ENCODE data around the gene RBM28. TPM values are rescaled to one million over a fixed set of nuclear protein-coding genes. Genes with fewer than 3 reads are reported as not detected.
A peak's percentile ranks its signal among the peaks of the same experiment; 100 is the strongest.

RBM28 gene
- polyA plus RNA-seq, 1 donor from 2014 or later = 18.9 TPM

- no peak for TF ChIP-seq TAF1 (IDR thresholded peaks at IDR 0.05; ENCODE audit: low read depth)
- no peak for TF ChIP-seq POLR2AphosphoS5 (IDR thresholded peaks at IDR 0.05)
- Histone ChIP-seq H4K20me1 (ENCODE audit: insufficient read depth) (no peaks in the 10 kb centered on the region), H2AFZ (ENCODE audit: low read depth, low read length) (no peak overlapping the region), H3K79me2 (replicated peaks; ENCODE audit: insufficient read depth, low read length) (no peaks in the 10 kb centered on the region), H3K4me3 (ENCODE audit: low read length) (no peak overlapping the region), H3K9me3 (ENCODE audit: low read length) (no peaks in the 10 kb centered on the region), H3K4me2 (ENCODE audit: low read length) (no peak overlapping the region), H3F3A (ENCODE audit: insufficient read depth, low read length, poor library complexity, severe bottlenecking) (no peaks in the 10 kb centered on the region), H3K9me2 (ENCODE audit: insufficient read depth, low read length) (no peaks in the 10 kb centered on the region), H3K27me3 (ENCODE audit: insufficient read depth, low read depth, low read length) (peaks cover 40% of the 10 kb centered on the region), H3K27ac (ENCODE audit: low read length) (no peak overlapping the region), H3K9ac (ENCODE audit: low read length) (no peak overlapping the region), H3K36me3 (ENCODE audit: insufficient read depth, low read length) (no peaks in the 10 kb centered on the region)
Measured at GRCh38 chr7:128364166-128364870, 20.6 kb upstream of the RBM28 start.

GRCh38 chr7:128363261-128363721, 19.6 kb upstream of the RBM28 start:
- Histone ChIP-seq H3K9me2 (ENCODE audit: insufficient read depth, low read length) (no peaks in the 10 kb centered on the region), H3K9ac (ENCODE audit: low read length) (no peak overlapping the region), H3K79me2 (replicated peaks; ENCODE audit: insufficient read depth, low read length) (no peaks in the 10 kb centered on the region), H2AFZ (ENCODE audit: low read depth, low read length) (no peak overlapping the region), H3K4me3 (ENCODE audit: low read length) (no peak overlapping the region), H4K20me1 (ENCODE audit: insufficient read depth) (no peaks in the 10 kb centered on the region), H3K27ac (ENCODE audit: low read length) (no peak overlapping the region), H3K36me3 (ENCODE audit: insufficient read depth, low read length) (no peaks in the 10 kb centered on the region), H3K27me3 (ENCODE audit: insufficient read depth, low read depth, low read length) (peaks cover 40% of the 10 kb centered on the region), H3F3A (ENCODE audit: insufficient read depth, low read length, poor library complexity, severe bottlenecking) (no peaks in the 10 kb centered on the region), H3K9me3 (ENCODE audit: low read length) (no peaks in the 10 kb centered on the region), H3K4me2 (ENCODE audit: low read length) (no peak overlapping the region)
- no peak for TF ChIP-seq TAF1 (IDR thresholded peaks at IDR 0.05; ENCODE audit: low read depth)

GRCh38 chr7:128362670-128363069, 19.0 kb upstream of the RBM28 start:
- H3K27me3 ChIP-seq (ENCODE audit: insufficient read depth, low read depth, low read length) = peaks cover 40% of the 10 kb centered on the region

More at GRCh38 chr7:128362670-128363069, 19.0 kb upstream of the RBM28 start:
- no peaks in the 10 kb centered on the region for H4K20me1 ChIP-seq (ENCODE audit: insufficient read depth)
- H3F3A ChIP-seq (ENCODE audit: insufficient read depth, low read length, poor library complexity, severe bottlenecking) = no peaks in the 10 kb centered on the region
- no peak for TF ChIP-seq EZH2 (IDR thresholded peaks at IDR 0.05; ENCODE audit: borderline replicate concordance, insufficient read depth, low read length, poor library complexity, severe bottlenecking)
- no peak for TF ChIP-seq POLR2AphosphoS5 (IDR thresholded peaks at IDR 0.05)
- TF ChIP-seq EP300 (conservative IDR thresholded peaks at IDR 0.05; ENCODE audit: poor library complexity, severe bottlenecking) = no peak
- no peak for TF ChIP-seq REST (IDR thresholded peaks at IDR 0.05; ENCODE audit: borderline replicate concordance)
- no peak for TF ChIP-seq MXI1 (conservative IDR thresholded peaks at IDR 0.05; ENCODE audit: poor library complexity, severe bottlenecking)
- TF ChIP-seq TAF1 (IDR thresholded peaks at IDR 0.05; ENCODE audit: low read depth) = no peak
- no peak for TF ChIP-seq CTCF (IDR thresholded peaks at IDR 0.05; ENCODE audit: poor library complexity, severe bottlenecking)
- no peak for TF ChIP-seq SMC3 (conservative IDR thresholded peaks at IDR 0.05; ENCODE audit: poor library complexity)
- TF ChIP-seq RAD21 (conservative IDR thresholded peaks at IDR 0.05) = no peak
- H3K9me2 ChIP-seq (ENCODE audit: insufficient read depth, low read length) = no peaks in the 10 kb centered on the region
- no peaks in the 10 kb centered on the region for H3K36me3 ChIP-seq (ENCODE audit: insufficient read depth, low read length)
- no peak overlapping the region for H3K9ac ChIP-seq (ENCODE audit: low read length)
- H3K79me2 ChIP-seq (replicated peaks; ENCODE audit: insufficient read depth, low read length) = no peaks in the 10 kb centered on the region
- H3K27ac ChIP-seq (ENCODE audit: low read length) = no peak overlapping the region
- no peak overlapping the region for H2AFZ ChIP-seq (ENCODE audit: low read depth, low read length)
- no peak overlapping the region for H3K4me2 ChIP-seq (ENCODE audit: low read length)
- peak overlapping the region; percentile 92 for H3K4me3 ChIP-seq (ENCODE audit: low read length)
- no peaks in the 10 kb centered on the region for H3K9me3 ChIP-seq (ENCODE audit: low read length)

Measured in neural cell (in vitro differentiated cells).